ENCODE measurements around the gene VPS8. TPM values are rescaled to one million over a fixed set of nuclear protein-coding genes. Genes with fewer than 3 reads are reported as not detected.

VPS8 gene
- total and polyA plus RNA-seq, 5 donors from 2014 or later: 23.4 to 73.8 (median 26.9) TPM

- ATAC-seq (ENCODE audit: low read depth in 2 of 2) (no peak), DNase-seq (no peak)
- no peaks in the 10 kb centered on the region for H3K4me1 Mint-ChIP-seq
- H3K27ac Mint-ChIP-seq: no peak overlapping the region
- peaks cover 7% of the 10 kb centered on the region for H3K27me3 Mint-ChIP-seq
- Histone ChIP-seq H3K4me3 (ENCODE audit: low read depth, low read length) (no peak overlapping the region), H3K4me1 (ENCODE audit: control insufficient read depth, insufficient read depth, low read length, poor library complexity, severe bottlenecking) (no peaks in the 10 kb centered on the region), H3K36me3 (ENCODE audit: control insufficient read depth, insufficient read depth, low read length) (no peaks in the 10 kb centered on the region), H3K27ac (ENCODE audit: insufficient read depth, low read length, poor library complexity, severe bottlenecking) (no peak overlapping the region), H3K9me3 (ENCODE audit: control insufficient read depth in 2 of 2, low read length in 2 of 2) (no peaks in the 10 kb centered on the region), H3K27me3 (ENCODE audit: control insufficient read depth, insufficient read depth, low read length) (peaks cover 2% of the 10 kb centered on the region)
- peaks cover 0 to 1% (median 0%) of the 10 kb centered on the region in 7 donors for H3K9me3 Mint-ChIP-seq
- H3K36me3 Mint-ChIP-seq: no peaks in the 10 kb centered on the region
- H3K4me3 Mint-ChIP-seq: no peak overlapping the region
Observed at GRCh38 chr3:184770541-184770940, 41.4 kb upstream of the VPS8 start.

- peaks cover 2% of the 10 kb centered on the region for H3K27me3 ChIP-seq (ENCODE audit: control insufficient read depth, insufficient read depth, low read length)
- H3K4me3 ChIP-seq (ENCODE audit: low read depth, low read length): no peak overlapping the region
- Mint-ChIP-seq H3K4me3 (no peak overlapping the region), H3K36me3 (no peaks in the 10 kb centered on the region), H3K9me3 (peaks cover 0 to 1% (median 0%) of the 10 kb centered on the region in 7 donors), H3K27me3 (peaks cover 3% of the 10 kb centered on the region), H3K27ac (no peak overlapping the region), H3K4me1 (no peaks in the 10 kb centered on the region)
- no peaks in the 10 kb centered on the region for H3K36me3 ChIP-seq (ENCODE audit: control insufficient read depth, insufficient read depth, low read length)
- no peaks in the 10 kb centered on the region for H3K9me3 ChIP-seq (ENCODE audit: control insufficient read depth in 2 of 2, low read length in 2 of 2)
- no peak overlapping the region for H3K27ac ChIP-seq (ENCODE audit: insufficient read depth, low read length, poor library complexity, severe bottlenecking)
- ATAC-seq (ENCODE audit: low read depth in 2 of 2): no peak
- no peak for DNase-seq
- H3K4me1 ChIP-seq (ENCODE audit: control insufficient read depth, insufficient read depth, low read length, poor library complexity, severe bottlenecking): no peaks in the 10 kb centered on the region
Observed at GRCh38 chr3:184771301-184772127, 40.5 kb upstream of the VPS8 start.

DNA sequence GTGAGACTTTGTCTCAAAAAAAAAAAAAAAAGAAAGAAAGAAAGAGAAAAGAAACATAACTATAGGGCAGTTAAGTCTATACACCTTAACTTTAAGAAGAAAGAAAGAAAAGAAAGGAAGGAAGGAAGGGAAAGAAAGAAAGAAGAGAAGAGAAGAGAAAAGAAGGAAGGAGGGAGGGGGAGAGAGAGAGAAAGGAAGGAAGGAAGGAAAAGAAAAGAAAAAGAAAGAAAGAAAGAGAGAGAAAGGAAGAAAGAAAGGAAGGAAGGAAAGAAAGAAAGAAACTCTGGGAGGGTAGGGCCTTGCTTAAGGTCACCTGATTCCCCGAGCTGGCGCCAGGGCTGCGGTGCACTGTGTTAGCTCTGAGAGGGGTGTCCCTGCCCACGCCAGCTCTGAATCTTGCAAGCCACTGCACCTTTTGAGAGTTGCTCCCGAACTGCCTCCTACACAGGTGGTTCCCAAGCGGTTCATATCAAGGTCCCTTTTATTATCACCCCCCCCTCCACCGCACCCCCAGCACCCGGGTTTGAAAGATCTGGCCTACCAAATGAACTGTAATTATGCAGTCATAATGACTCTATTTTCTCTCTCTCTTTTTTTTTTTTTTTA is 39.2 kb upstream of the VPS8 start:
- Histone ChIP-seq H3K36me3 (ENCODE audit: control insufficient read depth, insufficient read depth, low read length) (no peaks in the 10 kb centered on the region), H3K4me1 (ENCODE audit: control insufficient read depth, insufficient read depth, low read length, poor library complexity, severe bottlenecking) (no peaks in the 10 kb centered on the region), H3K4me3 (ENCODE audit: low read depth, low read length) (no peak overlapping the region), H3K27ac (ENCODE audit: insufficient read depth, low read length, poor library complexity, severe bottlenecking) (no peak overlapping the region), H3K9me3 (ENCODE audit: control insufficient read depth in 2 of 2, low read length in 2 of 2) (no peaks in the 10 kb centered on the region), H3K27me3 (ENCODE audit: control insufficient read depth, insufficient read depth, low read length) (no peaks in the 10 kb centered on the region)
- no peak overlapping the region for H3K4me3 Mint-ChIP-seq
- H3K27ac Mint-ChIP-seq: no peak overlapping the region
- peaks cover 0 to 1% (median 0%) of the 10 kb centered on the region in 7 donors for H3K9me3 Mint-ChIP-seq
- peaks cover 2% of the 10 kb centered on the region for H3K27me3 Mint-ChIP-seq
- no peaks in the 10 kb centered on the region for H3K36me3 Mint-ChIP-seq
- H3K4me1 Mint-ChIP-seq: peaks cover 0 to 1% (median 0%) of the 10 kb centered on the region in 4 donors
- DNase-seq: no peak
- ATAC-seq (ENCODE audit: low read depth in 2 of 2): no peak

DNA sequence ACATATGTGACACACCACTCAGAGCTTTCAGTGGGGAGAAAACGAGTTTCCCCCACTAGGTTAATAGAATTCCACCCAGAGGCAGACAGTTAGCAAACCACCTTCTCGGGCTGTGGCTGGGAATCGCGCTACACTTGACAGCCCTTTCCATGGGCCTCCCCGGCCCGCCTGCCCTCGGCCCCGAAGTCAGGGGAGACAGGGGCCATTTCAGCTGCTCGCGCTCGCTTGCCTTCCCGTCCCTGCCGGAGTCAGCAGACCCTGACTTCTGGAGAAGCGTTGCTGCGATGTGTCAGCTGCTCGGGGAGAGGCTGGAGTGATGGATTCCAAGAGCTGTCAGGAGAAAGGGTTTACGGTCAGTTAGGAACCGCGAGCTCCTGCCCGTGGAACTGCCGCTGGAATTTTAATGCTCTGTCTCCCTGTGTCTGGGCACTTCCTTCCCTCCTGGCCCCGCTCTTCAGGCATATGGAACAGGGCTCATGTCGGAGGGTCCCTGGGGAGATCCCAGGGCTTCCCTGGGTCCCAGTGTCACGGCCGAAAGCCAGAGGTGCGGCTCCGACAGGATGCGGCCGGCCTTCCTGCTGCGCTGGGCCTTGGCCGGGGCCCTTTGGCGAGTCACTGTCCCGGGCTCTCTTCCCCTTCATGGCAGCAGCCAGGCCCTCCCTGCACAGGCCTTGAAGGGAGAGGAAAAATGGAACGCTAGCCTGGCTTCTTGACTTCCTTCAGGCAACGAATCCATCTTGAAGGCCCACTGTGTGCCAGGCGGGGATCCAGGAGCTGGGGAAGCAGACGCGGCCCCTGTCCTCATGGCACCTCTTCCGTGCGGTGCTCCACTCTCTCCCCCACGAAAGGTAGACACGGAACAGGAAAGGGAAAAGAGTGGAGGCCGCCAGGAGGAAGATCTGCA is 38.4 kb upstream of the VPS8 start:
- H3K4me1 Mint-ChIP-seq: peaks cover 0 to 4% (median under 1%) of the 10 kb centered on the region in 4 donors
- no peaks in the 10 kb centered on the region for H3K36me3 Mint-ChIP-seq
- H3K4me3 Mint-ChIP-seq: no peak overlapping the region
- no peak overlapping the region for H3K4me3 ChIP-seq (ENCODE audit: low read depth, low read length)
- peaks cover 0 to 1% (median 0%) of the 10 kb centered on the region in 7 donors for H3K9me3 Mint-ChIP-seq
- H3K27me3 ChIP-seq (ENCODE audit: control insufficient read depth, insufficient read depth, low read length): no peaks in the 10 kb centered on the region
- no peak overlapping the region for H3K27ac Mint-ChIP-seq
- no peaks in the 10 kb centered on the region for H3K9me3 ChIP-seq (ENCODE audit: control insufficient read depth in 2 of 2, low read length in 2 of 2)
- H3K36me3 ChIP-seq (ENCODE audit: control insufficient read depth, insufficient read depth, low read length): no peaks in the 10 kb centered on the region
- no peak for DNase-seq
- ATAC-seq (ENCODE audit: low read depth in 2 of 2): no peak
- peaks cover 5% of the 10 kb centered on the region for H3K27me3 Mint-ChIP-seq
- H3K4me1 ChIP-seq (ENCODE audit: control insufficient read depth, insufficient read depth, low read length, poor library complexity, severe bottlenecking): no peaks in the 10 kb centered on the region
- H3K27ac ChIP-seq (ENCODE audit: insufficient read depth, low read length, poor library complexity, severe bottlenecking): no peak overlapping the region

DNA sequence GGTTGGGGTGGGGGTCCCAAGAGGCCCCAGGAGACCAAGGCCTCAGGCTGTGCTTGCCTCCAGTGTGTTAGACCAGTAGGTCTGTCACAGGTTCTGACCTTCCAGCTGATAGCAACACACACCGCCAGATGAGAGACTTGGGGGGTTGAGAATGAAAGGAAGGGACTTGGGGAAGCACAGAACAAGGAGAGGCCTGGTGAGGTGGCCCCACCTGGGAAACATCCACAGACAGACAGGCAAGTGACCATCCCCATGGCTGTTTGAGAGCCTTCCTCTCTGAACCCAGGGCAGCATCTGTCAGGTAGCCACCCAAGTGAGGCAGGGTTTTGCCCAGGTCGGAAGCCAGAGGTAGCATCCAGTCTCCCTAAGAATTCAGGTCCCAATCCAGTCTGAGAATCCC is 35.0 kb upstream of the VPS8 start:
- no peak for ATAC-seq (ENCODE audit: low read depth in 2 of 2)
- Histone ChIP-seq H3K27ac (ENCODE audit: insufficient read depth, low read length, poor library complexity, severe bottlenecking) (no peak overlapping the region), H3K9me3 (ENCODE audit: control insufficient read depth in 2 of 2, low read length in 2 of 2) (no peaks in the 10 kb centered on the region), H3K27me3 (ENCODE audit: control insufficient read depth, insufficient read depth, low read length) (no peaks in the 10 kb centered on the region), H3K4me1 (ENCODE audit: control insufficient read depth, insufficient read depth, low read length, poor library complexity, severe bottlenecking) (no peaks in the 10 kb centered on the region), H3K36me3 (ENCODE audit: control insufficient read depth, insufficient read depth, low read length) (no peaks in the 10 kb centered on the region), H3K4me3 (ENCODE audit: low read depth, low read length) (no peak overlapping the region)
- DNase-seq: no peak
- Mint-ChIP-seq H3K27ac (peak overlapping the region in 1 of 3 donors; percentile 49), H3K9me3 (peaks cover 0 to 1% (median 0%) of the 10 kb centered on the region in 7 donors), H3K27me3 (peaks cover 10% of the 10 kb centered on the region), H3K4me3 (no peak overlapping the region), H3K36me3 (no peaks in the 10 kb centered on the region), H3K4me1 (peaks cover 0 to 4% (median under 1%) of the 10 kb centered on the region in 4 donors)

GRCh38 chr3:184777566-184778356 is 34.2 kb upstream of the VPS8 start:
- Mint-ChIP-seq H3K9me3 (peaks cover 0 to 1% (median 0%) of the 10 kb centered on the region in 7 donors), H3K27ac (peak overlapping the region in 1 of 3 donors; percentile 20), H3K4me3 (no peak overlapping the region), H3K36me3 (no peaks in the 10 kb centered on the region), H3K27me3 (peaks cover 14% of the 10 kb centered on the region), H3K4me1 (peaks cover 0 to 4% (median under 1%) of the 10 kb centered on the region in 4 donors)
- Histone ChIP-seq H3K27me3 (ENCODE audit: control insufficient read depth, insufficient read depth, low read length) (no peaks in the 10 kb centered on the region), H3K4me3 (ENCODE audit: low read depth, low read length) (no peak overlapping the region), H3K4me1 (ENCODE audit: control insufficient read depth, insufficient read depth, low read length, poor library complexity, severe bottlenecking) (no peaks in the 10 kb centered on the region), H3K27ac (ENCODE audit: insufficient read depth, low read length, poor library complexity, severe bottlenecking) (no peak overlapping the region), H3K36me3 (ENCODE audit: control insufficient read depth, insufficient read depth, low read length) (no peaks in the 10 kb centered on the region), H3K9me3 (ENCODE audit: control insufficient read depth in 2 of 2, low read length in 2 of 2) (no peaks in the 10 kb centered on the region)
- DNase-seq: peak; percentile 60 to 89 (median 74)
- ATAC-seq (ENCODE audit: low read depth in 2 of 2): peak; percentile 79 to 84

All from CD4-positive, CD25-positive, alpha-beta regulatory T cell (primary cell).